Activated CD4-positive, alpha-beta T cell treated with anti-CD3 and anti-CD28 coated beads, Interleukin-2, amount 10 ng/mL, durations not matched to agents 7 days and 5 days (primary cell): Measurements from ENCODE around the gene OR2T3. TPM values are rescaled to one million over a fixed set of nuclear protein-coding genes. Genes with fewer than 3 reads are reported as not detected.
"Not testable (repeated sequence)": the region's sequence is repeated elsewhere in the genome, so short reads cannot be mapped to it uniquely, and the experiment has no call there.

Experiments used
- CTCF ChIA-PET: fragments of 350-600 bp; sonication (Branson Sonifier 250); formaldehyde crosslinking; loops from one replicate; lab custom pipeline; 2021; ENCODE audit warnings: antibody characterized with exemption; lab: Charles Lee
- POLR2A ChIA-PET: fragments of 350-600 bp; sonication (Branson Sonifier 250); formaldehyde crosslinking; loops from one replicate; lab custom pipeline; 2021; ENCODE audit warnings: antibody characterized with exemption; lab: Charles Lee
- DNase-seq: peaks from one replicate; pipeline ENCODE4 v3.0.0-alpha.2; 2020
- H3K27ac Mint-ChIP-seq: one replicate; pipeline ENCODE4 v1.8.0; 2021; ENCODE audit warnings: mild to moderate bottlenecking, moderate library complexity, mixed read lengths
- H3K27me3 Mint-ChIP-seq: one replicate; pipeline ENCODE4 v1.8.0; 2021; ENCODE audit warnings: mixed read lengths
- H3K36me3 Mint-ChIP-seq: one replicate; pipeline ENCODE4 v1.8.0; 2021; ENCODE audit warnings: low read depth, mixed read lengths
- H3K4me1 Mint-ChIP-seq: one replicate; pipeline ENCODE4 v1.8.0; 2021; ENCODE audit warnings: mixed read lengths
- H3K4me3 Mint-ChIP-seq: one replicate; pipeline ENCODE4 v1.8.0; 2021; ENCODE audit warnings: mild to moderate bottlenecking, moderate library complexity, mixed read lengths
- H3K9me3 Mint-ChIP-seq: one replicate; pipeline ENCODE4 v1.8.0; 2021; ENCODE audit warnings: mixed read lengths
- total RNA-seq, 2 experiments: library from RNA; stranded (reverse); gene quantifications; one replicate each; pipeline ENCODE4 v1.2.3, GENCODE V29; 2021

OR2T3 gene
- not detected for total RNA-seq

GRCh38 chr1:248473051-248473450, at the start of gene OR2T3:
OR2T3 (plus strand) TSS chr1:248473351; CDS start chr1:248473351, 0 bp downstream.
- CTCF ChIA-PET, DNase-seq, H3K27me3 Mint-ChIP-seq, H3K4me3 Mint-ChIP-seq, H3K27ac Mint-ChIP-seq, POLR2A ChIA-PET, H3K9me3 Mint-ChIP-seq, H3K4me1 Mint-ChIP-seq, H3K36me3 Mint-ChIP-seq: not testable (repeated sequence)

GRCh38 chr1:248427526-248428191, 45.5 kb upstream of the OR2T3 start:
- H3K4me3 Mint-ChIP-seq, H3K27ac Mint-ChIP-seq, H3K36me3 Mint-ChIP-seq, H3K9me3 Mint-ChIP-seq, POLR2A ChIA-PET, H3K27me3 Mint-ChIP-seq, CTCF ChIA-PET, DNase-seq, H3K4me1 Mint-ChIP-seq: not testable (repeated sequence)

- POLR2A ChIA-PET = not testable (repeated sequence)
Measured at GRCh38 chr1:248428192-248428533, 45.0 kb upstream of the OR2T3 start.

GRCh38 chr1:248431683-248432082, 41.5 kb upstream of the OR2T3 start:
- H3K36me3 Mint-ChIP-seq, H3K4me1 Mint-ChIP-seq, CTCF ChIA-PET, H3K27me3 Mint-ChIP-seq, DNase-seq, POLR2A ChIA-PET, H3K9me3 Mint-ChIP-seq, H3K4me3 Mint-ChIP-seq, H3K27ac Mint-ChIP-seq: not testable (repeated sequence)

More at GRCh38 chr1:248428192-248428533, 45.0 kb upstream of the OR2T3 start:
- CTCF ChIA-PET, H3K4me1 Mint-ChIP-seq, H3K27ac Mint-ChIP-seq, DNase-seq, H3K9me3 Mint-ChIP-seq, H3K27me3 Mint-ChIP-seq, H3K4me3 Mint-ChIP-seq, H3K36me3 Mint-ChIP-seq: not testable (repeated sequence)

GRCh38 chr1:248432201-248432600, 41.0 kb upstream of the OR2T3 start:
- POLR2A ChIA-PET, H3K9me3 Mint-ChIP-seq, H3K27me3 Mint-ChIP-seq: not testable (repeated sequence)

GRCh38 chr1:248433811-248434415, 39.2 kb upstream of the OR2T3 start:
- H3K4me3 Mint-ChIP-seq, DNase-seq, CTCF ChIA-PET, H3K27ac Mint-ChIP-seq, H3K27me3 Mint-ChIP-seq, H3K4me1 Mint-ChIP-seq, H3K9me3 Mint-ChIP-seq, H3K36me3 Mint-ChIP-seq, POLR2A ChIA-PET: not testable (repeated sequence)

More at GRCh38 chr1:248432201-248432600, 41.0 kb upstream of the OR2T3 start:
- DNase-seq, H3K4me1 Mint-ChIP-seq, CTCF ChIA-PET, H3K36me3 Mint-ChIP-seq, H3K4me3 Mint-ChIP-seq, H3K27ac Mint-ChIP-seq: not testable (repeated sequence)

- CTCF ChIA-PET, H3K9me3 Mint-ChIP-seq, H3K4me1 Mint-ChIP-seq, DNase-seq, H3K4me3 Mint-ChIP-seq, H3K27ac Mint-ChIP-seq, POLR2A ChIA-PET, H3K27me3 Mint-ChIP-seq, H3K36me3 Mint-ChIP-seq: not testable (repeated sequence)
Measured at GRCh38 chr1:248434913-248435312, 38.2 kb upstream of the OR2T3 start.

GRCh38 chr1:248436303-248436702, 36.8 kb upstream of the OR2T3 start:
- H3K36me3 Mint-ChIP-seq, CTCF ChIA-PET, H3K4me3 Mint-ChIP-seq, H3K9me3 Mint-ChIP-seq, H3K4me1 Mint-ChIP-seq, H3K27me3 Mint-ChIP-seq, POLR2A ChIA-PET, H3K27ac Mint-ChIP-seq, DNase-seq: not testable (repeated sequence)

GRCh38 chr1:248438668-248439067, 34.5 kb upstream of the OR2T3 start:
- H3K27me3 Mint-ChIP-seq, DNase-seq, H3K27ac Mint-ChIP-seq, CTCF ChIA-PET, H3K4me1 Mint-ChIP-seq, H3K36me3 Mint-ChIP-seq, H3K4me3 Mint-ChIP-seq, H3K9me3 Mint-ChIP-seq, POLR2A ChIA-PET: not testable (repeated sequence)

- H3K27ac Mint-ChIP-seq, H3K4me1 Mint-ChIP-seq, H3K9me3 Mint-ChIP-seq, CTCF ChIA-PET, H3K27me3 Mint-ChIP-seq, H3K4me3 Mint-ChIP-seq, H3K36me3 Mint-ChIP-seq, POLR2A ChIA-PET, DNase-seq: not testable (repeated sequence)
Measured at GRCh38 chr1:248439283-248439682, 33.9 kb upstream of the OR2T3 start.

- H3K27me3 Mint-ChIP-seq, H3K4me3 Mint-ChIP-seq, H3K27ac Mint-ChIP-seq, H3K36me3 Mint-ChIP-seq, H3K4me1 Mint-ChIP-seq, DNase-seq, CTCF ChIA-PET, POLR2A ChIA-PET, H3K9me3 Mint-ChIP-seq: not testable (repeated sequence)
Measured at GRCh38 chr1:248442500-248443277, 30.5 kb upstream of the OR2T3 start.

- CTCF ChIA-PET = interaction anchor here (0.7 kb wide), 1 partner anchor 40 kb away, joined by 3 read pairs; no protein-coding TSS in a partner anchor
- H3K27me3 Mint-ChIP-seq, H3K9me3 Mint-ChIP-seq, H3K4me3 Mint-ChIP-seq, H3K36me3 Mint-ChIP-seq, H3K4me1 Mint-ChIP-seq, DNase-seq, POLR2A ChIA-PET, H3K27ac Mint-ChIP-seq: not testable (repeated sequence)
Measured at GRCh38 chr1:248444603-248445002, 28.5 kb upstream of the OR2T3 start.

GRCh38 chr1:248445399-248445798, 27.8 kb upstream of the OR2T3 start, which contains the start of gene OR2T2:
OR2T2 (plus strand) TSS chr1:248445637; CDS start chr1:248452798, 7,161 bp downstream.
- POLR2A ChIA-PET, H3K4me1 Mint-ChIP-seq, H3K9me3 Mint-ChIP-seq, H3K27ac Mint-ChIP-seq, DNase-seq, H3K4me3 Mint-ChIP-seq, H3K27me3 Mint-ChIP-seq, CTCF ChIA-PET, H3K36me3 Mint-ChIP-seq: not testable (repeated sequence)
